Measurements from ENCODE around the gene BAIAP3. TPM values are rescaled to one million over a fixed set of nuclear protein-coding genes. Genes with fewer than 3 reads are reported as not detected.

BAIAP3 gene
- total and polyA plus RNA-seq, 2 of the 8 experiments (the other 6 are each of a cell fraction or from before 2014, with no cell fraction given) = 2.9 to 6.8 TPM

DNA sequence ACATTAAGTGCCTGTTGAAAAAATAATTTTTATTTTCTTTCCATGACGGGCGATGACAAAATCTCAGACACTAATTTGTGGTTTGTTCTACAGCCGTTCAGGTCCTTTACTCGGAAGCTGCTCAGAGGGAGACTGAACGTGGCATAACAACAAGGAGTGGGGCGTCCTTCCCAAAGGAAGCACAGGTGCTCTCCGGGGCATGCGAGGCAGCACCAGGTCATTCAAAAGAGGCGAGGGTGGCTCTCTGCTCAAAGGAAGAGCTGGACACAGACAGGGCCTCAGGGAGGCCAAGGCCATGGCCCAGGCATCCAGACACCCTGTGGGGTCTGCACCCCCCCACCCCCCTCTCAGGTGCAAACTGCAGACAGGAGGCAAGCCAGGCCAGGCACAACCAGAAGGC lies 64.9 kb downstream of the BAIAP3 start (continued):
- TF ChIP-seq, protein P1, sequence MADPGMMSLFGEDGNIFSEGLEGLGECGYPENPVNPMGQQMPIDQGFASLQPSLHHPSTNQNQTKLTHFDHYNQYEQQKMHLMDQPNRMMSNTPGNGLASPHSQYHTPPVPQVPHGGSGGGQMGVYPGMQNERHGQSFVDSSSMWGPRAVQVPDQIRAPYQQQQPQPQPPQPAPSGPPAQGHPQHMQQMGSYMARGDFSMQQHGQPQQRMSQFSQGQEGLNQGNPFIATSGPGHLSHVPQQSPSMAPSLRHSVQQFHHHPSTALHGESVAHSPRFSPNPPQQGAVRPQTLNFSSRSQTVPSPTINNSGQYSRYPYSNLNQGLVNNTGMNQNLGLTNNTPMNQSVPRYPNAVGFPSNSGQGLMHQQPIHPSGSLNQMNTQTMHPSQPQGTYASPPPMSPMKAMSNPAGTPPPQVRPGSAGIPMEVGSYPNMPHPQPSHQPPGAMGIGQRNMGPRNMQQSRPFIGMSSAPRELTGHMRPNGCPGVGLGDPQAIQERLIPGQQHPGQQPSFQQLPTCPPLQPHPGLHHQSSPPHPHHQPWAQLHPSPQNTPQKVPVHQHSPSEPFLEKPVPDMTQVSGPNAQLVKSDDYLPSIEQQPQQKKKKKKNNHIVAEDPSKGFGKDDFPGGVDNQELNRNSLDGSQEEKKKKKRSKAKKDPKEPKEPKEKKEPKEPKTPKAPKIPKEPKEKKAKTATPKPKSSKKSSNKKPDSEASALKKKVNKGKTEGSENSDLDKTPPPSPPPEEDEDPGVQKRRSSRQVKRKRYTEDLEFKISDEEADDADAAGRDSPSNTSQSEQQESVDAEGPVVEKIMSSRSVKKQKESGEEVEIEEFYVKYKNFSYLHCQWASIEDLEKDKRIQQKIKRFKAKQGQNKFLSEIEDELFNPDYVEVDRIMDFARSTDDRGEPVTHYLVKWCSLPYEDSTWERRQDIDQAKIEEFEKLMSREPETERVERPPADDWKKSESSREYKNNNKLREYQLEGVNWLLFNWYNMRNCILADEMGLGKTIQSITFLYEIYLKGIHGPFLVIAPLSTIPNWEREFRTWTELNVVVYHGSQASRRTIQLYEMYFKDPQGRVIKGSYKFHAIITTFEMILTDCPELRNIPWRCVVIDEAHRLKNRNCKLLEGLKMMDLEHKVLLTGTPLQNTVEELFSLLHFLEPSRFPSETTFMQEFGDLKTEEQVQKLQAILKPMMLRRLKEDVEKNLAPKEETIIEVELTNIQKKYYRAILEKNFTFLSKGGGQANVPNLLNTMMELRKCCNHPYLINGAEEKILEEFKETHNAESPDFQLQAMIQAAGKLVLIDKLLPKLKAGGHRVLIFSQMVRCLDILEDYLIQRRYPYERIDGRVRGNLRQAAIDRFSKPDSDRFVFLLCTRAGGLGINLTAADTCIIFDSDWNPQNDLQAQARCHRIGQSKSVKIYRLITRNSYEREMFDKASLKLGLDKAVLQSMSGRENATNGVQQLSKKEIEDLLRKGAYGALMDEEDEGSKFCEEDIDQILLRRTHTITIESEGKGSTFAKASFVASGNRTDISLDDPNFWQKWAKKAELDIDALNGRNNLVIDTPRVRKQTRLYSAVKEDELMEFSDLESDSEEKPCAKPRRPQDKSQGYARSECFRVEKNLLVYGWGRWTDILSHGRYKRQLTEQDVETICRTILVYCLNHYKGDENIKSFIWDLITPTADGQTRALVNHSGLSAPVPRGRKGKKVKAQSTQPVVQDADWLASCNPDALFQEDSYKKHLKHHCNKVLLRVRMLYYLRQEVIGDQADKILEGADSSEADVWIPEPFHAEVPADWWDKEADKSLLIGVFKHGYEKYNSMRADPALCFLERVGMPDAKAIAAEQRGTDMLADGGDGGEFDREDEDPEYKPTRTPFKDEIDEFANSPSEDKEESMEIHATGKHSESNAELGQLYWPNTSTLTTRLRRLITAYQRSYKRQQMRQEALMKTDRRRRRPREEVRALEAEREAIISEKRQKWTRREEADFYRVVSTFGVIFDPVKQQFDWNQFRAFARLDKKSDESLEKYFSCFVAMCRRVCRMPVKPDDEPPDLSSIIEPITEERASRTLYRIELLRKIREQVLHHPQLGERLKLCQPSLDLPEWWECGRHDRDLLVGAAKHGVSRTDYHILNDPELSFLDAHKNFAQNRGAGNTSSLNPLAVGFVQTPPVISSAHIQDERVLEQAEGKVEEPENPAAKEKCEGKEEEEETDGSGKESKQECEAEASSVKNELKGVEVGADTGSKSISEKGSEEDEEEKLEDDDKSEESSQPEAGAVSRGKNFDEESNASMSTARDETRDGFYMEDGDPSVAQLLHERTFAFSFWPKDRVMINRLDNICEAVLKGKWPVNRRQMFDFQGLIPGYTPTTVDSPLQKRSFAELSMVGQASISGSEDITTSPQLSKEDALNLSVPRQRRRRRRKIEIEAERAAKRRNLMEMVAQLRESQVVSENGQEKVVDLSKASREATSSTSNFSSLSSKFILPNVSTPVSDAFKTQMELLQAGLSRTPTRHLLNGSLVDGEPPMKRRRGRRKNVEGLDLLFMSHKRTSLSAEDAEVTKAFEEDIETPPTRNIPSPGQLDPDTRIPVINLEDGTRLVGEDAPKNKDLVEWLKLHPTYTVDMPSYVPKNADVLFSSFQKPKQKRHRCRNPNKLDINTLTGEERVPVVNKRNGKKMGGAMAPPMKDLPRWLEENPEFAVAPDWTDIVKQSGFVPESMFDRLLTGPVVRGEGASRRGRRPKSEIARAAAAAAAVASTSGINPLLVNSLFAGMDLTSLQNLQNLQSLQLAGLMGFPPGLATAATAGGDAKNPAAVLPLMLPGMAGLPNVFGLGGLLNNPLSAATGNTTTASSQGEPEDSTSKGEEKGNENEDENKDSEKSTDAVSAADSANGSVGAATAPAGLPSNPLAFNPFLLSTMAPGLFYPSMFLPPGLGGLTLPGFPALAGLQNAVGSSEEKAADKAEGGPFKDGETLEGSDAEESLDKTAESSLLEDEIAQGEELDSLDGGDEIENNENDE (IDR thresholded peaks at IDR 0.05; ENCODE audit: insufficient replicate concordance, low read length) = no peak
- TF ChIP-seq, protein P2, sequence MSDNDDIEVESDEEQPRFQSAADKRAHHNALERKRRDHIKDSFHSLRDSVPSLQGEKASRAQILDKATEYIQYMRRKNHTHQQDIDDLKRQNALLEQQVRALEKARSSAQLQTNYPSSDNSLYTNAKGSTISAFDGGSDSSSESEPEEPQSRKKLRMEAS (IDR thresholded peaks at IDR 0.05) = no peak
- no peak for TF ChIP-seq PHF8 (conservative IDR thresholded peaks at IDR 0.05; ENCODE audit: low read depth, low read length)
- TF ChIP-seq KDM1A (IDR thresholded peaks at IDR 0.05; ENCODE audit: borderline replicate concordance, low read length) = no peak
- no peak for TF ChIP-seq YY1 (IDR thresholded peaks at IDR 0.05; ENCODE audit: low read depth, low read length)
- TF ChIP-seq SUZ12 (IDR thresholded peaks at IDR 0.05; ENCODE audit: low read length) = no peak
- TF ChIP-seq MAFK (IDR thresholded peaks at IDR 0.05; ENCODE audit: low read depth, low read length) = no peak
- no peak for TF ChIP-seq SIX5 (IDR thresholded peaks at IDR 0.05; ENCODE audit: low read depth, low read length)
- no peak for TF ChIP-seq CEBPB (IDR thresholded peaks at IDR 0.05; ENCODE audit: low read depth, low read length)
